ENCODE measurements around the gene OPN1SW.

GRCh38 chr7:128774029-128774689 is 1.4 kb downstream of the OPN1SW start:
- TF ChIP-seq POLR2A (IDR thresholded peaks at IDR 0.05) (no peak), CTCF (IDR thresholded peaks at IDR 0.05) (no peak)
